ENCODE results near the gene MARCHF3.

DNA sequence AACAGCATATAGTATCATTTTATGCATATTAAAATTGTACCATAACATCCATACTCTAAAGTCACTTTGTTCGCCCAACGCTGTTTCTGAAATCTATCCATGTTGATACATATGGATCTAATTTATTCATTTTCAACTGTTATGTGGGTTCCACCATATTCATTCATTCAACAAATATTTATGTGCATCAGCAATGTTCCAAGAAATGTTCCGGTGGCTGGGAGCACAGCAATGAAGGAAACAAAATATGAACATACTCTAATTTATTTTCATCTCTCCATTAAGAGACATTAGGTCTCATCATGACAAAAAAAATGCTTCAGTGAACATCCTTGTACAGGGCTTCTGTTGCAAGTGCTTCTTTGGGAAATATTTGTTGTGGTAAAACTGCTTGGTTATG lies 75.4 kb downstream of the MARCHF3 start:
- TF ChIP-seq, protein P1, sequence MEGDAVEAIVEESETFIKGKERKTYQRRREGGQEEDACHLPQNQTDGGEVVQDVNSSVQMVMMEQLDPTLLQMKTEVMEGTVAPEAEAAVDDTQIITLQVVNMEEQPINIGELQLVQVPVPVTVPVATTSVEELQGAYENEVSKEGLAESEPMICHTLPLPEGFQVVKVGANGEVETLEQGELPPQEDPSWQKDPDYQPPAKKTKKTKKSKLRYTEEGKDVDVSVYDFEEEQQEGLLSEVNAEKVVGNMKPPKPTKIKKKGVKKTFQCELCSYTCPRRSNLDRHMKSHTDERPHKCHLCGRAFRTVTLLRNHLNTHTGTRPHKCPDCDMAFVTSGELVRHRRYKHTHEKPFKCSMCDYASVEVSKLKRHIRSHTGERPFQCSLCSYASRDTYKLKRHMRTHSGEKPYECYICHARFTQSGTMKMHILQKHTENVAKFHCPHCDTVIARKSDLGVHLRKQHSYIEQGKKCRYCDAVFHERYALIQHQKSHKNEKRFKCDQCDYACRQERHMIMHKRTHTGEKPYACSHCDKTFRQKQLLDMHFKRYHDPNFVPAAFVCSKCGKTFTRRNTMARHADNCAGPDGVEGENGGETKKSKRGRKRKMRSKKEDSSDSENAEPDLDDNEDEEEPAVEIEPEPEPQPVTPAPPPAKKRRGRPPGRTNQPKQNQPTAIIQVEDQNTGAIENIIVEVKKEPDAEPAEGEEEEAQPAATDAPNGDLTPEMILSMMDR (IDR thresholded peaks at IDR 0.05), result no peak
- no peak for TF ChIP-seq POLR2A (IDR thresholded peaks at IDR 0.05)
